ENCODE data around the gene NUP54. TPM values are rescaled to one million over a fixed set of nuclear protein-coding genes. Genes with fewer than 3 reads are reported as not detected.
A peak's percentile ranks its signal among the peaks of the same experiment; 100 is the strongest.

The NUP54 gene
- total RNA-seq, 1 donor from 2014 or later: 26.1 TPM

DNA sequence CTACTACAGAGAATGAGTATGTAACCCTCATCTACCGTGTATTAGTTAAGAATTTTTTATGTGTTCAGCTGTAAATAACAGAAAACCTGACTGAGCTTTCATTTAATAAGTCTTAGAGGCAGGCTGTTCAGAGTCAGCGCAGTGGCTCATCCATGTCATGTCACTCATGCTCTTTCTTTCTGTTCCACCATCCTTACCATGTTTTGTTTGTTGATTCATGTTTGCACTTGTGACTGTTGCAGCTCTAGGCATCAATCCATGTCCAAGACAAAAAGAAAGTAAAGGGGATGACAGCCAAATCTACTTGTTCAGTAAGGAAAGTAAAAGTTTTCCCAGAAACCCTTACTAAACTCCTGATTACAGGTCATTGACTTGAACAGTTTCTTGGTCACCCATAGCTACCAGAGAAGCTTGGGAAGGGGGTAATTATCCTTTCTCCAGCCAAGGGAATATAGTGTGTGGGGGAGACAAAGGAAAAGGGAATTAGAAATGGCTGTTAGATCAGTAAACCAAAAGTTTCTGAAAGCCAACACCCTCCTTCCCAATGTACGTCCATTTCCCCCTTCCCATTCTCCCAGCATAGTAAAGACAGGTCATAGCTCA is 64.7 kb downstream of the NUP54 start:
- TF ChIP-seq CTCF (IDR thresholded peaks at IDR 0.05): no peak
- no peak overlapping the region for H3K4me3 Mint-ChIP-seq (ENCODE audit: unreplicated experiment)
- peaks cover 11% of the 10 kb centered on the region for H3K4me1 Mint-ChIP-seq (ENCODE audit: low read depth)
- DNase-seq (ENCODE audit: low spot score): no peak
- no peaks in the 10 kb centered on the region for H3K36me3 Mint-ChIP-seq (ENCODE audit: low read depth)
- H3K27ac Mint-ChIP-seq (ENCODE audit: unreplicated experiment): no peak overlapping the region
- H3K9me3 Mint-ChIP-seq (ENCODE audit: low read depth): no peaks in the 10 kb centered on the region
- H3K27me3 Mint-ChIP-seq (ENCODE audit: low read depth): peaks cover 3% of the 10 kb centered on the region

GRCh38 chr4:76078033-76078613 is 70.1 kb downstream of the NUP54 start:
- Mint-ChIP-seq H3K4me1 (ENCODE audit: low read depth) (peaks cover 20% of the 10 kb centered on the region), H3K4me3 (ENCODE audit: unreplicated experiment) (no peak overlapping the region), H3K36me3 (ENCODE audit: low read depth) (no peaks in the 10 kb centered on the region), H3K27me3 (ENCODE audit: low read depth) (peaks cover 3% of the 10 kb centered on the region), H3K27ac (ENCODE audit: unreplicated experiment) (peak overlapping the region; percentile 60), H3K9me3 (ENCODE audit: low read depth) (no peaks in the 10 kb centered on the region)
- TF ChIP-seq CTCF (IDR thresholded peaks at IDR 0.05): no peak
- DNase-seq (ENCODE audit: low spot score): no peak

GRCh38 chr4:76074993-76075600 is 73.1 kb downstream of the NUP54 start:
- H3K36me3 Mint-ChIP-seq (ENCODE audit: low read depth): no peaks in the 10 kb centered on the region
- DNase-seq (ENCODE audit: low spot score): no peak
- no peak overlapping the region for H3K27ac Mint-ChIP-seq (ENCODE audit: unreplicated experiment)
- no peak for TF ChIP-seq CTCF (IDR thresholded peaks at IDR 0.05)
- no peak overlapping the region for H3K4me3 Mint-ChIP-seq (ENCODE audit: unreplicated experiment)
- peaks cover 20% of the 10 kb centered on the region for H3K4me1 Mint-ChIP-seq (ENCODE audit: low read depth)
- no peaks in the 10 kb centered on the region for H3K9me3 Mint-ChIP-seq (ENCODE audit: low read depth)
- peaks cover 1% of the 10 kb centered on the region for H3K27me3 Mint-ChIP-seq (ENCODE audit: low read depth)

DNA sequence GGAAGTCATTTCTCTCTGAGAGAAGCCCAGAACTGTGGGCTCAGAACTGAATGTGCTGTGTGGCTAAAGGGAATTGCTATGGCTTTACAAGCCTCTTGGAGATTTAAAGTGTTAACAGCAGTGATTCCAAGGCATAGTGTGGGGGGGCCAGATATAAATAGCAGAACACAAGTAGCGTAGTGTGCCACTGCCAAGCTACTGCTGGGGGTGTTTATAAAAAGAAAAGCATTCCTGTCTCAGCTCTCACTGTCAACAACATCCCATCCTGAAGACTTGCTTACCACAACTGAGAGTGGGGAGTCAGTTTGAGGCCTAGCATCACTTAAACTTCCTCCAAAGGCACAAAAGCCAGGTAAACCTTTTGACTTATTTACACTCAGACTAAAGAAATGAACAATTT is 73.7 kb downstream of the NUP54 start, which contains the start of gene ART3:
Gene ART3, plus strand, starts transcription at position 242 of the 400 bp plus-strand sequence. CDS start 1,181 bp downstream, outside the sequence.
- H3K27me3 Mint-ChIP-seq (ENCODE audit: low read depth): no peaks in the 10 kb centered on the region
- no peaks in the 10 kb centered on the region for H3K36me3 Mint-ChIP-seq (ENCODE audit: low read depth)
- no peaks in the 10 kb centered on the region for H3K9me3 Mint-ChIP-seq (ENCODE audit: low read depth)
- DNase-seq (ENCODE audit: low spot score): no peak
- no peak within 1 kb of the TSS for H3K4me3 Mint-ChIP-seq (ENCODE audit: unreplicated experiment)
- H3K4me1 Mint-ChIP-seq (ENCODE audit: low read depth): peaks cover 20% of the 10 kb centered on the region
- no peak for TF ChIP-seq CTCF (IDR thresholded peaks at IDR 0.05)
- no peak within 1 kb of the TSS for H3K27ac Mint-ChIP-seq (ENCODE audit: unreplicated experiment)

DNA sequence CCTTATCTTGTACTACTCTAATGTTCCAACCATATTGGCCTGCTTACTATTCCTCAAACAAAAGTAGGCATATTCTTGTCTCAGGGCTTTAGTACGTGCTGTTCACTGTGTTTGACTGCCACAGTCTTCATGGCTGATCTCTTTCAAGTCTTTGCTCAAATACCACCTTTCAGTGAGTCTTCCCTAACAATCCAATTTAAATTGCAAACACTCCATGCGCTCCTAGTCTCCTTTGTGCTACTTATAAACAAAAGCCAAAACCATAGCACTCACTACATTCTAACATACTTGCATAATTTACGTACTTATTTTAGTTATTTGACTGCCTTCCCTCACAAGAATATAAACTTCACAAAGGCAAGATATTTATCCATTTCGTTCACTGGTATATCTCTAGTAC is 75.4 kb downstream of the NUP54 start:
- H3K4me1 Mint-ChIP-seq (ENCODE audit: low read depth): peaks cover 8% of the 10 kb centered on the region
- no peak overlapping the region for H3K27ac Mint-ChIP-seq (ENCODE audit: unreplicated experiment)
- H3K4me3 Mint-ChIP-seq (ENCODE audit: unreplicated experiment): no peak overlapping the region
- no peaks in the 10 kb centered on the region for H3K9me3 Mint-ChIP-seq (ENCODE audit: low read depth)
- no peak for DNase-seq (ENCODE audit: low spot score)
- H3K36me3 Mint-ChIP-seq (ENCODE audit: low read depth): no peaks in the 10 kb centered on the region
- TF ChIP-seq CTCF (IDR thresholded peaks at IDR 0.05): no peak
- H3K27me3 Mint-ChIP-seq (ENCODE audit: low read depth): no peaks in the 10 kb centered on the region

All from chondrocyte (in vitro differentiated cells).